Left hindlimb (tissue), 1 donor: Measurements from ENCODE around the gene NOVA1.

Experiments
- DNase-seq: peaks from one replicate; pipeline ENCODE4 v3.0.0-alpha.2; 2018

The NOVA1 gene

GRCh38 chr14:26589925-26590324 lies 7.9 kb downstream of the NOVA1 start:
- no peak for DNase-seq

GRCh38 chr14:26577711-26578110 lies 20.1 kb downstream of the NOVA1 start:
- DNase-seq: no peak

GRCh38 chr14:26554069-26554772 lies 43.6 kb downstream of the NOVA1 start:
- no peak for DNase-seq

GRCh38 chr14:26549571-26549970 lies 48.3 kb downstream of the NOVA1 start:
- no peak for DNase-seq

- no peak for DNase-seq
Measured at GRCh38 chr14:26548406-26548805, 49.4 kb downstream of the NOVA1 start.

GRCh38 chr14:26538176-26538575 lies 59.7 kb downstream of the NOVA1 start:
- DNase-seq: no peak

- DNase-seq: no peak
Measured at GRCh38 chr14:26531894-26532293, 65.9 kb downstream of the NOVA1 start.

GRCh38 chr14:26528415-26529182 lies 69.2 kb downstream of the NOVA1 start:
- DNase-seq: peak; percentile 50

- DNase-seq: no peak
Measured at GRCh38 chr14:26527095-26527494, 70.7 kb downstream of the NOVA1 start.

- no peak for DNase-seq
Measured at GRCh38 chr14:26526137-26526536, 71.7 kb downstream of the NOVA1 start.

GRCh38 chr14:26525085-26525484 lies 72.7 kb downstream of the NOVA1 start:
- DNase-seq: no peak

- no peak for DNase-seq
Measured at GRCh38 chr14:26522967-26523366, 74.9 kb downstream of the NOVA1 start.

GRCh38 chr14:26517771-26518170 lies 80.1 kb downstream of the NOVA1 start:
- no peak for DNase-seq

- DNase-seq: no peak
Measured at GRCh38 chr14:26500028-26500427, 97.8 kb downstream of the NOVA1 start.

- no peak for DNase-seq
Measured at GRCh38 chr14:26499546-26499945, 98.3 kb downstream of the NOVA1 start.

- no peak for DNase-seq
Measured at GRCh38 chr14:26486922-26487321, 110.9 kb downstream of the NOVA1 start.

GRCh38 chr14:26484562-26484961 lies 113.3 kb downstream of the NOVA1 start:
- no peak for DNase-seq

- DNase-seq: no peak
Measured at GRCh38 chr14:26478967-26479366, 118.9 kb downstream of the NOVA1 start.

- DNase-seq: no peak
Measured at GRCh38 chr14:26466862-26467261, 131.0 kb downstream of the NOVA1 start.

GRCh38 chr14:26463136-26463535 lies 134.7 kb downstream of the NOVA1 start:
- no peak for DNase-seq

- no peak for DNase-seq
Measured at GRCh38 chr14:26454105-26454504, 143.7 kb downstream of the NOVA1 start.

GRCh38 chr14:26448181-26448855 lies 149.5 kb downstream of the NOVA1 start:
- no peak for DNase-seq

GRCh38 chr14:26444822-26445221 lies 153.0 kb downstream of the NOVA1 start:
- peak; percentile 31 for DNase-seq

GRCh38 chr14:26443654-26444053 lies 154.2 kb downstream of the NOVA1 start:
- DNase-seq: no peak
